ENCODE data around the gene PIR. TPM values are rescaled to one million over a fixed set of nuclear protein-coding genes. Genes with fewer than 3 reads are reported as not detected.

Gene PIR
- total and polyA plus RNA-seq, 2 donors (not counting 3 experiments of a cell fraction or from before 2014, with no cell fraction given) = 89.0 to 108 TPM

DNA sequence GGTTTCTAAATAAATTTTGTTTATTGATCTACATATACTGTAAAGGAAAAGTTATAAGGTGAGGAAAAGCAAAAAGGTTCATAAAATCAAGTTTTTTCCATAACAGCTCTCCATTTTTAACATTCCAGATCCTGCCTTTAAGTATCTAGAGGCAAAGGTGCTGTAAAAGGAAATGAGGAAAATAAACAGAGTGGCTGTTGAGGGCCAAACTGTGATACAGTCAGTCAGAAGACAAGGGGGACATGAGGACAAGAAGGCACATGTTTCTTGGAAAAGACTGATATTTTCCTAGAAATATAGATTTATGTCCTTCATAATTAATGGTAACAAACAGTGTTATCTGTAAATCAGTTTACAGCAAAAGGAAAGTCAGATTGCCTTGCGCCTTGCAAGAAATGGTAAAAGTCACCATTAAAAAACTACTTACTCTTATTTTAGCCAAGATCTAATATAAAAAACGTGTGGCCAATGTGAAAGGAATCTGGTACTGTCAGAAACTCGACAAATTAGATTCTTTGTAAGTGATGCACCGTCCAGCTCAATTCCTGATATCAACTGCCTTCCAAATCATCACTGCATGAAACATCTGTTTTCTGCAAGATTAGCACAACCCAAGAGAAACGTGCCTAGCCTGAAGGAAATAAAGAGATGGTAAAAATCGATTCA lies 75.0 kb downstream of the PIR start:
- Histone ChIP-seq H3K27me3 (ENCODE audit: control insufficient read depth in 2 of 2, insufficient read depth in 2 of 2, low read length in 2 of 2) (no peaks in the 10 kb centered on the region), H3K27ac (ENCODE audit: insufficient read depth, low read depth, low read length) (no peak overlapping the region), H3K9me1 (replicated peaks; ENCODE audit: control insufficient read depth, extremely low read depth, insufficient read depth, low read length) (no peaks in the 10 kb centered on the region), H2AFZ (ENCODE audit: low read depth, low read length) (no peak overlapping the region), H3K4me1 (ENCODE audit: control insufficient read depth, extremely low read depth, insufficient read depth, low read length) (no peaks in the 10 kb centered on the region), H3K9me3 (replicated peaks; ENCODE audit: control insufficient read depth, insufficient read depth, low read length) (no peaks in the 10 kb centered on the region), H4K20me1 (replicated peaks; ENCODE audit: control insufficient read depth, extremely low read depth, insufficient read depth, low read length) (no peaks in the 10 kb centered on the region), H3K9ac (replicated peaks; ENCODE audit: extremely low read depth, insufficient read depth, low read length) (no peak overlapping the region), H3K79me2 (ENCODE audit: control insufficient read depth, insufficient read depth, low read length) (peaks cover 20% of the 10 kb centered on the region), H3K36me3 (ENCODE audit: control insufficient read depth in 2 of 2, extremely low read depth in 1 of 2, insufficient read depth in 2 of 2, low read length in 2 of 2) (peaks cover 0 to 2% of the 10 kb centered on the region in 2 experiments), H3K4me2 (ENCODE audit: insufficient read depth, low read length) (no peak overlapping the region), H3K4me3 (replicated peaks in 1 of 3; ENCODE audit: insufficient read depth in 1 of 3, low read depth in 1 of 3, low read length in 3 of 3) (no peak overlapping the region)
- ChIA-PET POLR2A (no interaction called here), CTCF (no interaction called here)
- FAIRE-seq = no peak
- TF ChIP-seq POLR2AphosphoS5 (IDR thresholded peaks at IDR 0.05; ENCODE audit: insufficient read depth, low read depth, low read length) (no peak), EZH2 (IDR thresholded peaks at IDR 0.05; ENCODE audit: borderline replicate concordance, low read depth, low read length, severe bottlenecking) (no peak), GATA2 (IDR thresholded peaks at IDR 0.05; ENCODE audit: insufficient read depth, insufficient read length, low read depth, low read length) (no peak), FOS (IDR thresholded peaks at IDR 0.05; ENCODE audit: borderline replicate concordance, insufficient read depth, low read length) (no peak), MYC (IDR thresholded peaks at IDR 0.05; ENCODE audit: low read depth, low read length) (no peak), POLR2A (IDR thresholded peaks at IDR 0.05; ENCODE audit: low read depth, low read length) (no peak), JUN (IDR thresholded peaks at IDR 0.05; ENCODE audit: borderline replicate concordance, insufficient read depth, insufficient read length, low read depth) (no peak)
- TF ChIP-seq, protein P1, sequence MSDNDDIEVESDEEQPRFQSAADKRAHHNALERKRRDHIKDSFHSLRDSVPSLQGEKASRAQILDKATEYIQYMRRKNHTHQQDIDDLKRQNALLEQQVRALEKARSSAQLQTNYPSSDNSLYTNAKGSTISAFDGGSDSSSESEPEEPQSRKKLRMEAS (IDR thresholded peaks at IDR 0.05; ENCODE audit: insufficient read depth, insufficient read length) = no peak
- TF ChIP-seq, protein P2, sequence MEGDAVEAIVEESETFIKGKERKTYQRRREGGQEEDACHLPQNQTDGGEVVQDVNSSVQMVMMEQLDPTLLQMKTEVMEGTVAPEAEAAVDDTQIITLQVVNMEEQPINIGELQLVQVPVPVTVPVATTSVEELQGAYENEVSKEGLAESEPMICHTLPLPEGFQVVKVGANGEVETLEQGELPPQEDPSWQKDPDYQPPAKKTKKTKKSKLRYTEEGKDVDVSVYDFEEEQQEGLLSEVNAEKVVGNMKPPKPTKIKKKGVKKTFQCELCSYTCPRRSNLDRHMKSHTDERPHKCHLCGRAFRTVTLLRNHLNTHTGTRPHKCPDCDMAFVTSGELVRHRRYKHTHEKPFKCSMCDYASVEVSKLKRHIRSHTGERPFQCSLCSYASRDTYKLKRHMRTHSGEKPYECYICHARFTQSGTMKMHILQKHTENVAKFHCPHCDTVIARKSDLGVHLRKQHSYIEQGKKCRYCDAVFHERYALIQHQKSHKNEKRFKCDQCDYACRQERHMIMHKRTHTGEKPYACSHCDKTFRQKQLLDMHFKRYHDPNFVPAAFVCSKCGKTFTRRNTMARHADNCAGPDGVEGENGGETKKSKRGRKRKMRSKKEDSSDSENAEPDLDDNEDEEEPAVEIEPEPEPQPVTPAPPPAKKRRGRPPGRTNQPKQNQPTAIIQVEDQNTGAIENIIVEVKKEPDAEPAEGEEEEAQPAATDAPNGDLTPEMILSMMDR (IDR thresholded peaks at IDR 0.05; ENCODE audit: extremely low read depth in 1 of 2, insufficient read depth in 1 of 2, low read depth in 1 of 2, low read length in 2 of 2) = no peak
- dilution Hi-C loops (cut with MboI; ENCODE audit: extremely low pct_ligation_motif_present, low sequenced_read_pairs) (no loop called here), intact Hi-C loops (cut with micrococcal nuclease) (no loop called here)
- DNase-seq (ENCODE audit: low read depth, low spot score) = no peak
- BruUV-seq (replicated peaks) = no TSS peak
